PC-3 (cell line): ENCODE measurements around the gene MAP1LC3B.

Source experiments
- EZH2 ChIP-seq: fragments of 300-600 bp; sonication (generic); IDR thresholded peaks from one replicate; pipeline ENCODE4 v1.6.1; 2017; ENCODE audit warnings: antibody characterized with exemption, mild to moderate bottlenecking, low read length; ENCODE audit not compliant: unreplicated experiment
- EZH2phosphoT487 ChIP-seq: fragments of 300-600 bp; sonication (generic); IDR thresholded peaks from 2 replicates; pipeline ENCODE4 v1.6.1; 2018; ENCODE audit warnings: mild to moderate bottlenecking, antibody characterized with exemption, low read length, borderline replicate concordance
- TF ChIP-seq, protein P1 (sequence below): fragments of 300-600 bp; sonication (generic); conservative IDR thresholded peaks from 2 replicates; pipeline ENCODE4 v1.5.1; 2017; ENCODE audit warnings: antibody characterized with exemption, low read depth, mild to moderate bottlenecking, low read length

DNA sequence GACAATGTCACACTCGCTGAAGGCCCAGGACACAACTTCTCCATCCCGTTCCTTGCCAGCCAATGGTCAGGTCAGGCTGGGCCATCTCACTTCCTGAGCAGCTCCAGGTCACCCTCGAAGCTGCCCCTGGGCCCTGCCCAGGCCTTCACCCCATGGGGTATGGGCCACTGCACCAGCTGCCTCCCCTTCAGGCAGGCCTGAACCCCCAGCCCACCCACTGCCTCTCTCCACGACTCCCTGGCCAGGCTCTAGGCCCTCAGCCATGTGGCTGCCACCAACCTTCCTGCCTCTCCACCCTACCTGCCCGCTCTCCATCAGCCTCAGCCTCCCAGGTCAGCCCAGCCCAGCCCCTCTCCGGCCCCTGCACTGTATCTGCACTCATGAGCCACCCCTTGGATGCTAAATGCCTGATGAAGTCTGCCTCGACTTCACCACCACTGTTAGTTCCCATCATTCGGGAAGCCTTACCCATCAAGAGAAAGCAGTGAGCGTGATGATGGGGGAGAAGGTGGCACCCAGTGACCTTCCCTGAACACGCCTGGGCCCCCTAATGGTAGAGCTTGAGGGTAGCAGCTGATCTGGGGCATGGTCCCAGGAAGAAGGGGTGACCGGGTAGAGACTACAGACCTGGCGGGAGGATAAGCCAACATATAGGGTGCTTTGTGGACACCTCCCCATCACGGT lies 44.1 kb upstream of the MAP1LC3B start:
- TF ChIP-seq, protein P1, sequence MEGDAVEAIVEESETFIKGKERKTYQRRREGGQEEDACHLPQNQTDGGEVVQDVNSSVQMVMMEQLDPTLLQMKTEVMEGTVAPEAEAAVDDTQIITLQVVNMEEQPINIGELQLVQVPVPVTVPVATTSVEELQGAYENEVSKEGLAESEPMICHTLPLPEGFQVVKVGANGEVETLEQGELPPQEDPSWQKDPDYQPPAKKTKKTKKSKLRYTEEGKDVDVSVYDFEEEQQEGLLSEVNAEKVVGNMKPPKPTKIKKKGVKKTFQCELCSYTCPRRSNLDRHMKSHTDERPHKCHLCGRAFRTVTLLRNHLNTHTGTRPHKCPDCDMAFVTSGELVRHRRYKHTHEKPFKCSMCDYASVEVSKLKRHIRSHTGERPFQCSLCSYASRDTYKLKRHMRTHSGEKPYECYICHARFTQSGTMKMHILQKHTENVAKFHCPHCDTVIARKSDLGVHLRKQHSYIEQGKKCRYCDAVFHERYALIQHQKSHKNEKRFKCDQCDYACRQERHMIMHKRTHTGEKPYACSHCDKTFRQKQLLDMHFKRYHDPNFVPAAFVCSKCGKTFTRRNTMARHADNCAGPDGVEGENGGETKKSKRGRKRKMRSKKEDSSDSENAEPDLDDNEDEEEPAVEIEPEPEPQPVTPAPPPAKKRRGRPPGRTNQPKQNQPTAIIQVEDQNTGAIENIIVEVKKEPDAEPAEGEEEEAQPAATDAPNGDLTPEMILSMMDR = peak; percentile 10; the same call in 1 of the 2 replicates
- TF ChIP-seq EZH2 (no peak), EZH2phosphoT487 (no peak)
